ENCODE data around the gene NFIA.
A peak's percentile ranks its signal among the peaks of the same experiment; 100 is the strongest.

Gene NFIA

DNA sequence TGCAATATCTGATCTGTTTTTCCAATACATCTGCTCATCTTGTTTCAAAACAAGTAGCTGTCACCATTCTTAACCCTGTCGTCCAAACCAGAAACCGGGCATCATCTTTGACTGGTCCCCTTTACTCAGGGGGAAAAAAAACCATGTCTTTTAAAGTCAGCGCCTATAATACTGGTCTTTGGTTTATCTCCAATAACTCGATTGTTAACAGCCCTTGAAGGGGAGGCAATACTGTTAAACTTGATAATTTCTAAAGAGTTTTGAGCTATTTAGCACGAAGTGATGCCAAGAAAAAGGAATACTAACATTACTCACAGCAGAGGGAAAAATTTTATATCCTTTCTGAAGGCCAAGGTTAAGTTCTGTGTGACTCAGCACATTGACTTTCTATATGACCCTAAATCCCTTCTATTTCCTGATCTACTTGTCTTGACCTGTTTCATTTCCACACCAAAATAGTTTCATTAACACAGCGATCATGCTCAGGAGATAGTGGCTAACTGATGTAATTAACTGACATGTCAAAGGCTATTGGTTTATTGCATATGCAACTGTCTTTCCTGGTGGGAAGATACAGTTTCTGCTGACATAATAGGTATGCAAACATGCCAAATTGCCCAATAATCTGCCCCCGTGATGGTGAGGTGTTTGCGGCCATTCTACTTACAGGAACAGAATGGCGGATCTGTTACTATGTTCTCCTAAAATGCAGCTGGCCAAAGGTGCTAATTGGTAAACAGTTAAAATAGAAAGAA lies 59.1 kb downstream of the NFIA start:
- no peak overlapping the region for H2BK12ac ChIP-seq (ENCODE audit: low read length)
- no peak overlapping the region for H2BK5ac ChIP-seq (ENCODE audit: low read length)
- H4K8ac ChIP-seq (ENCODE audit: low read depth, low read length) = no peak overlapping the region
- DNase-seq (ENCODE audit: low spot score) = no peak
- no peaks in the 10 kb centered on the region for H3K9me3 ChIP-seq (replicated peaks in 1 of 2; ENCODE audit: control insufficient read depth in 2 of 2, insufficient read depth in 1 of 2, low read depth in 1 of 2, low read length in 2 of 2)
- H2AFZ ChIP-seq (ENCODE audit: low read length) = no peak overlapping the region
- no peak overlapping the region for H3K4ac ChIP-seq (ENCODE audit: low read length)
- H3K18ac ChIP-seq (ENCODE audit: low read length) = no peak overlapping the region
- H3K23ac ChIP-seq (ENCODE audit: low read depth, low read length, poor library complexity) = no peak overlapping the region
- WGBS, 2 donors (ENCODE audit: extremely low coverage in 2 of 2, insufficient read length in 2 of 2, insufficient replicate concordance in 1 of 2) = no CpG with 5 or more reads among the region's 9 CpGs
- no peak overlapping the region for H3K4me3 ChIP-seq (ENCODE audit: low read length in 2 of 2)
- no peaks in the 10 kb centered on the region for H3K79me1 ChIP-seq (ENCODE audit: low read depth, low read length)
- H4K91ac ChIP-seq (ENCODE audit: low read depth, low read length, poor library complexity) = no peak overlapping the region
- no peak overlapping the region for H3K14ac ChIP-seq (ENCODE audit: low read length)
- peaks cover 0 to 3% of the 10 kb centered on the region in 2 donors for H3K4me1 ChIP-seq (ENCODE audit: control insufficient read depth in 2 of 2, insufficient read depth in 1 of 2, low read depth in 1 of 2, low read length in 2 of 2)
- H3K4me2 ChIP-seq (ENCODE audit: insufficient read depth, low read length, poor library complexity, severe bottlenecking) = no peak overlapping the region
- no peak overlapping the region for H2BK120ac ChIP-seq (ENCODE audit: low read depth, low read length)
- no peaks in the 10 kb centered on the region for H3K36me3 ChIP-seq (replicated peaks in 1 of 2; ENCODE audit: control insufficient read depth in 2 of 2, insufficient read depth in 2 of 2, low read length in 2 of 2)
- no peak overlapping the region for H2AK5ac ChIP-seq (ENCODE audit: low read depth, low read length)
- no peaks in the 10 kb centered on the region for H3K27me3 ChIP-seq (ENCODE audit: control insufficient read depth in 3 of 3, insufficient read depth in 3 of 3, low read depth in 1 of 3, low read length in 3 of 3)
- no peak overlapping the region for H3K9ac ChIP-seq (ENCODE audit: low read depth, low read length, poor library complexity)
- no peak overlapping the region for H3K27ac ChIP-seq (replicated peaks; ENCODE audit: low read length)
- H2BK15ac ChIP-seq (ENCODE audit: low read length) = no peak overlapping the region

DNA sequence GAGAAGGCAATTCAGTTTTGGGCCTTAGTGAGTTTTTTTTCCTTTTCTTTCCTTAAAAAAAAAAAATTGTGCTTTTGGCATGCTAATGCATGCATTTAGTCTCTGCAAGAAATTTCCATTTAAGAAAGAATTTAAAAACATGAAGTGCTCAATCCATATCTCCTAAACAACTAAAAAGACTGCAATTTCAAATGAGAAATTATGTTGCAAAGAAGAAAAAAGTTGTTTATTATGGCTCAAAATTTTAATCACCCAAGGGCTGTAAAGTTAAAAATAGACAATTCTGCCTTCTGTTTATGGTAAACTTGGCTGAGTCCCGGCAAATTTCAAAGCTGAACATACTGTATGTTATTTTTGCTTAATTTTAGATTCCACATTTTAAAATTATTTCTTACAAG lies 59.7 kb downstream of the NFIA start:
- no peaks in the 10 kb centered on the region for H3K9me3 ChIP-seq (replicated peaks in 1 of 2; ENCODE audit: control insufficient read depth in 2 of 2, insufficient read depth in 1 of 2, low read depth in 1 of 2, low read length in 2 of 2)
- H3K4ac ChIP-seq (ENCODE audit: low read length) = no peak overlapping the region
- no peak overlapping the region for H3K23ac ChIP-seq (ENCODE audit: low read depth, low read length, poor library complexity)
- WGBS, 2 donors (ENCODE audit: extremely low coverage in 2 of 2, insufficient read length in 2 of 2, insufficient replicate concordance in 1 of 2) = no CpG with 5 or more reads among the region's 1 CpG
- H2BK5ac ChIP-seq (ENCODE audit: low read length) = no peak overlapping the region
- no peak overlapping the region for H3K18ac ChIP-seq (ENCODE audit: low read length)
- H3K9ac ChIP-seq (ENCODE audit: low read depth, low read length, poor library complexity) = no peak overlapping the region
- H3K27ac ChIP-seq (replicated peaks; ENCODE audit: low read length) = no peak overlapping the region
- H3K79me1 ChIP-seq (ENCODE audit: low read depth, low read length) = no peaks in the 10 kb centered on the region
- no peak overlapping the region for H2AK5ac ChIP-seq (ENCODE audit: low read depth, low read length)
- no peak for DNase-seq (ENCODE audit: low spot score)
- H4K8ac ChIP-seq (ENCODE audit: low read depth, low read length) = no peak overlapping the region
- no peak overlapping the region for H4K91ac ChIP-seq (ENCODE audit: low read depth, low read length, poor library complexity)
- H2BK12ac ChIP-seq (ENCODE audit: low read length) = no peak overlapping the region
- no peak overlapping the region for H3K4me2 ChIP-seq (ENCODE audit: insufficient read depth, low read length, poor library complexity, severe bottlenecking)
- no peaks in the 10 kb centered on the region for H3K27me3 ChIP-seq (ENCODE audit: control insufficient read depth in 3 of 3, insufficient read depth in 3 of 3, low read depth in 1 of 3, low read length in 3 of 3)
- H3K4me1 ChIP-seq (ENCODE audit: control insufficient read depth in 2 of 2, insufficient read depth in 1 of 2, low read depth in 1 of 2, low read length in 2 of 2) = peaks cover 0 to 3% of the 10 kb centered on the region in 2 donors
- H2AFZ ChIP-seq (ENCODE audit: low read length) = no peak overlapping the region
- no peak overlapping the region for H3K4me3 ChIP-seq (ENCODE audit: low read length in 2 of 2)
- H2BK15ac ChIP-seq (ENCODE audit: low read length) = no peak overlapping the region
- no peak overlapping the region for H3K14ac ChIP-seq (ENCODE audit: low read length)
- no peaks in the 10 kb centered on the region for H3K36me3 ChIP-seq (replicated peaks in 1 of 2; ENCODE audit: control insufficient read depth in 2 of 2, insufficient read depth in 2 of 2, low read length in 2 of 2)
- no peak overlapping the region for H2BK120ac ChIP-seq (ENCODE audit: low read depth, low read length)

DNA sequence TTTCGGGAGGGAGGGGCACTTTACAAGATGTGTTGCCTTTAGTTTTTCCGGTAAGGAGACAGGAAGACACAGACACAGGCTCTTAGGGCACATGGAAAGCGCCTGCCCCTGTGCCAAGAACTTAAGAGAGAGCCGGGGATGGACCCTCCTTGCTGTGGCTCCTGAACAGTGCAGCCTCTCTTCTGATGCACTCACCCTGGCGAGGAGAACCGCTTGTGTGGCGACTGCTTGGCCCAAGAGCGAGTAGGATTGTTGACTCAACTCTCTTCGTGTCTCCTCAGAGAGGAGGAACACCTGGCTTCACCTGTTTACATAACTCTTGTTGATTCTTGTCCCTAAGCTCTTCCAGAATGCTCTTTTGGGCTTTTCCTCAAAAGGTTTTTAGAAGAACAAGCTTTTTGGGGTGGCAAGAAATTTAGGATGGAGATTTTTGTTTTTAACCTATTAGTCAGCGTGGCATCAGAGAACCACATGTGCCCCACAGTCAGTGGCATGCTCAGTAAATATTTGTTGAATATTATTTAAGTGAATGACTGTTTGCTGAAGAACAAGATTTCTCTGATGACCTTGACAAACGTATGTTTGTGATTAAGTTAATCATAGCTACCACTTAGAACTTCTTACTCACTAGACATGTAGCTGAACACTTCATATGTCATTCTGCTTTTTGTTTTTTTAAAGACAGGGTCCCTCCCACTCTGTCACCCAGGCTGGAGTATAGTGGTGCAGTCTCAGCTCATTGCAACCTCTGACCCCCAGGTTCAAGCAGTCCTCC lies 60.6 kb downstream of the NFIA start:
- Histone ChIP-seq H3K4ac (ENCODE audit: low read length) (no peak overlapping the region), H4K8ac (ENCODE audit: low read depth, low read length) (no peak overlapping the region), H2BK120ac (ENCODE audit: low read depth, low read length) (no peak overlapping the region), H2BK5ac (ENCODE audit: low read length) (no peak overlapping the region), H2BK15ac (ENCODE audit: low read length) (no peak overlapping the region), H3K9me3 (replicated peaks in 1 of 2; ENCODE audit: control insufficient read depth in 2 of 2, insufficient read depth in 1 of 2, low read depth in 1 of 2, low read length in 2 of 2) (no peaks in the 10 kb centered on the region), H2AK5ac (ENCODE audit: low read depth, low read length) (no peak overlapping the region), H3K4me2 (ENCODE audit: insufficient read depth, low read length, poor library complexity, severe bottlenecking) (no peak overlapping the region), H3K4me1 (ENCODE audit: control insufficient read depth in 2 of 2, insufficient read depth in 1 of 2, low read depth in 1 of 2, low read length in 2 of 2) (peaks cover 0 to 3% of the 10 kb centered on the region in 2 donors), H2BK12ac (ENCODE audit: low read length) (no peak overlapping the region), H3K27me3 (ENCODE audit: control insufficient read depth in 3 of 3, insufficient read depth in 3 of 3, low read depth in 1 of 3, low read length in 3 of 3) (no peaks in the 10 kb centered on the region), H3K36me3 (replicated peaks in 1 of 2; ENCODE audit: control insufficient read depth in 2 of 2, insufficient read depth in 2 of 2, low read length in 2 of 2) (no peaks in the 10 kb centered on the region), H4K91ac (ENCODE audit: low read depth, low read length, poor library complexity) (no peak overlapping the region), H3K27ac (replicated peaks; ENCODE audit: low read length) (no peak overlapping the region), H3K4me3 (ENCODE audit: low read length in 2 of 2) (no peak overlapping the region), H3K18ac (ENCODE audit: low read length) (peak overlapping the region; percentile 74), H3K23ac (ENCODE audit: low read depth, low read length, poor library complexity) (no peak overlapping the region), H2AFZ (ENCODE audit: low read length) (no peak overlapping the region), H3K14ac (ENCODE audit: low read length) (no peak overlapping the region), H3K9ac (ENCODE audit: low read depth, low read length, poor library complexity) (no peak overlapping the region), H3K79me1 (ENCODE audit: low read depth, low read length) (no peaks in the 10 kb centered on the region)
- WGBS, 2 donors (ENCODE audit: extremely low coverage in 2 of 2, insufficient read length in 2 of 2, insufficient replicate concordance in 1 of 2) = no CpG with 5 or more reads among the region's 11 CpGs
- no peak for DNase-seq (ENCODE audit: low spot score)

DNA sequence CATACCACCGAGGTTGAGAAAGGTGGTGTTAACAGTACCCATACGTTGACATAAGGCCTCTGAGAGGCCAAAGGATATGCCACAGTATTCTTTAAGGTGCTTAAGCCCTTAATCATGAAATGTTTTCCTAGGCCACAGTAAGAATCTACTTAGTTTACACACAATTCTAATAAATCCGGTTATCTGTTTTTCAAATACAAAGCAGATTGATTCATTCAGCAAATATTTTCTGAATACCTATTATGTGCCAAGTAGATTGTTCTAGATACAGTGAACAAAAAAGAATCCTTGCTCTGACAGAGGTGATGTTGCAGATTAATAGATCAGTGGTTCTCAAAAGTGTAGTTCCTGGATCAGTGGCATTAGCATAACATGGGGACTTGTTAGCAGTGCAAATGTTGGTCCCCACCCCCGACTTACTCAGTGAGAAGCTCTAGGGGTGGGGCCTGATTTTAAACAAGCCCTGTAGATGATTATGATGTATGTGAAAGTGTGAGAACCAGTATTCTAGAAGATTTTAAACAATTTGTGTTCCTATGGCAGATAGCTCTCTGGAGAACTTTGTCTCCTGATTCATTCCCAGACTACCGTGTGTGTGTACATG lies 61.6 kb downstream of the NFIA start:
- no CpG with 5 or more reads among the region's 5 CpGs for WGBS, 2 donors (ENCODE audit: extremely low coverage in 2 of 2, insufficient read length in 2 of 2, insufficient replicate concordance in 1 of 2)
- Histone ChIP-seq H3K4me2 (ENCODE audit: insufficient read depth, low read length, poor library complexity, severe bottlenecking) (no peak overlapping the region), H3K4me3 (ENCODE audit: low read length in 2 of 2) (no peak overlapping the region), H3K4me1 (ENCODE audit: control insufficient read depth in 2 of 2, insufficient read depth in 1 of 2, low read depth in 1 of 2, low read length in 2 of 2) (peaks cover 0 to 3% of the 10 kb centered on the region in 2 donors), H3K27me3 (ENCODE audit: control insufficient read depth in 3 of 3, insufficient read depth in 3 of 3, low read depth in 1 of 3, low read length in 3 of 3) (no peaks in the 10 kb centered on the region), H2BK12ac (ENCODE audit: low read length) (no peak overlapping the region), H2BK5ac (ENCODE audit: low read length) (no peak overlapping the region), H2BK120ac (ENCODE audit: low read depth, low read length) (no peak overlapping the region), H3K4ac (ENCODE audit: low read length) (no peak overlapping the region), H3K9me3 (replicated peaks in 1 of 2; ENCODE audit: control insufficient read depth in 2 of 2, insufficient read depth in 1 of 2, low read depth in 1 of 2, low read length in 2 of 2) (no peaks in the 10 kb centered on the region), H3K27ac (replicated peaks; ENCODE audit: low read length) (no peak overlapping the region), H2BK15ac (ENCODE audit: low read length) (no peak overlapping the region), H3K14ac (ENCODE audit: low read length) (no peak overlapping the region), H2AFZ (ENCODE audit: low read length) (no peak overlapping the region), H3K36me3 (replicated peaks in 1 of 2; ENCODE audit: control insufficient read depth in 2 of 2, insufficient read depth in 2 of 2, low read length in 2 of 2) (no peaks in the 10 kb centered on the region), H4K91ac (ENCODE audit: low read depth, low read length, poor library complexity) (no peak overlapping the region), H3K23ac (ENCODE audit: low read depth, low read length, poor library complexity) (no peak overlapping the region), H3K9ac (ENCODE audit: low read depth, low read length, poor library complexity) (no peak overlapping the region), H3K79me1 (ENCODE audit: low read depth, low read length) (no peaks in the 10 kb centered on the region), H4K8ac (ENCODE audit: low read depth, low read length) (no peak overlapping the region), H2AK5ac (ENCODE audit: low read depth, low read length) (no peak overlapping the region), H3K18ac (ENCODE audit: low read length) (no peak overlapping the region)
- no peak for DNase-seq (ENCODE audit: low spot score)
